HG02884 (cell line): ENCODE results near the gene ATP13A3.

Experiments used
- ATAC-seq: cut with Tn5 transposase; IDR thresholded peaks from one replicate; pipeline ENCODE4 v1.9.1; 2021; ENCODE audit warnings: mild to moderate bottlenecking, moderate library complexity; ENCODE audit not compliant: unreplicated experiment

The ATP13A3 gene

GRCh38 chr3:194446172-194446571 is 40.6 kb downstream of the ATP13A3 start:
- ATAC-seq = no peak

GRCh38 chr3:194443901-194444300 is 42.9 kb downstream of the ATP13A3 start:
- no peak for ATAC-seq

GRCh38 chr3:194440756-194441155 is 46.0 kb downstream of the ATP13A3 start:
- no peak for ATAC-seq

GRCh38 chr3:194439881-194440550 is 46.8 kb downstream of the ATP13A3 start:
- no peak for ATAC-seq

GRCh38 chr3:194434503-194434902 is 52.3 kb downstream of the ATP13A3 start:
- ATAC-seq = no peak

- no peak for ATAC-seq
Observed at GRCh38 chr3:194431554-194431953, 55.2 kb downstream of the ATP13A3 start.

GRCh38 chr3:194425399-194425798 is 61.4 kb downstream of the ATP13A3 start:
- ATAC-seq = no peak

GRCh38 chr3:194424953-194425352 is 61.8 kb downstream of the ATP13A3 start:
- ATAC-seq = no peak

- no peak for ATAC-seq
Observed at GRCh38 chr3:194424373-194424772, 62.4 kb downstream of the ATP13A3 start.

- ATAC-seq = no peak
Observed at GRCh38 chr3:194423317-194423716, 63.5 kb downstream of the ATP13A3 start.

- ATAC-seq = no peak
Observed at GRCh38 chr3:194422188-194422587, 64.6 kb downstream of the ATP13A3 start.

- no peak for ATAC-seq
Observed at GRCh38 chr3:194418671-194419070, 68.1 kb downstream of the ATP13A3 start.

GRCh38 chr3:194407423-194407822 is 79.4 kb downstream of the ATP13A3 start:
- no peak for ATAC-seq

- no peak for ATAC-seq
Observed at GRCh38 chr3:194405766-194406165, 81.0 kb downstream of the ATP13A3 start.

- no peak for ATAC-seq
Observed at GRCh38 chr3:194404365-194405140, 82.2 kb downstream of the ATP13A3 start.

- no peak for ATAC-seq
Observed at GRCh38 chr3:194401868-194402329, 84.9 kb downstream of the ATP13A3 start.

GRCh38 chr3:194401346-194401745 is 85.5 kb downstream of the ATP13A3 start:
- no peak for ATAC-seq

GRCh38 chr3:194399874-194400411 is 86.9 kb downstream of the ATP13A3 start:
- no peak for ATAC-seq

- ATAC-seq = no peak
Observed at GRCh38 chr3:194399166-194399565, 87.6 kb downstream of the ATP13A3 start, which contains the start of gene GP5. TSS of gene GP5 (minus strand) at chr3:194399266. CDS start at chr3:194398282, 984 bp downstream.

- no peak for ATAC-seq
Observed at GRCh38 chr3:194397757-194398312, 89.0 kb downstream of the ATP13A3 start.
